Measurements from ENCODE around the gene DNAJC15. TPM values are rescaled to one million over a fixed set of nuclear protein-coding genes. Genes with fewer than 3 reads are reported as not detected.

DNAJC15 gene
- polyA plus RNA-seq, 3 donors = 8.3 to 31.1 (median 22.0) TPM

DNA sequence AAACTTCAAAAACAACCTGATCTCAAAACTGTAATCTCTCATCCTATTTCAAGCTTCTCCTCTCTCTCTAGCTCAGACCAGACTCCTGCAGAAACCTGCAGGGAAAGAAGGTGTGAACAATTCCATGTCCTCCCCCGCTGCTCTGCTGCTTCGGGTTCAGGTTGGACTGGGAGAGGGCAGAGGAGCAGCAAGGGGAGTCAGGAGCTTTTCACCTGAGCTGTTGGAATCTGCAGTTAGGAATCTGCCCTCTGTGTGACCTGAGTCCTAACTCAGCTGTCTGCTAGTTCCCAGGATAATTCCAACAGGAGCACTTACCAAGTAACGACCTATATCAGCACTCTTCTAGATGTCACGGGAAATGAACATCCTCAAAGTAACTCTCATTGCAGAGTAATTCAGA, 118.3 kb downstream of the DNAJC15 start:
- DNase-seq = no peak
- TF ChIP-seq, protein P1, sequence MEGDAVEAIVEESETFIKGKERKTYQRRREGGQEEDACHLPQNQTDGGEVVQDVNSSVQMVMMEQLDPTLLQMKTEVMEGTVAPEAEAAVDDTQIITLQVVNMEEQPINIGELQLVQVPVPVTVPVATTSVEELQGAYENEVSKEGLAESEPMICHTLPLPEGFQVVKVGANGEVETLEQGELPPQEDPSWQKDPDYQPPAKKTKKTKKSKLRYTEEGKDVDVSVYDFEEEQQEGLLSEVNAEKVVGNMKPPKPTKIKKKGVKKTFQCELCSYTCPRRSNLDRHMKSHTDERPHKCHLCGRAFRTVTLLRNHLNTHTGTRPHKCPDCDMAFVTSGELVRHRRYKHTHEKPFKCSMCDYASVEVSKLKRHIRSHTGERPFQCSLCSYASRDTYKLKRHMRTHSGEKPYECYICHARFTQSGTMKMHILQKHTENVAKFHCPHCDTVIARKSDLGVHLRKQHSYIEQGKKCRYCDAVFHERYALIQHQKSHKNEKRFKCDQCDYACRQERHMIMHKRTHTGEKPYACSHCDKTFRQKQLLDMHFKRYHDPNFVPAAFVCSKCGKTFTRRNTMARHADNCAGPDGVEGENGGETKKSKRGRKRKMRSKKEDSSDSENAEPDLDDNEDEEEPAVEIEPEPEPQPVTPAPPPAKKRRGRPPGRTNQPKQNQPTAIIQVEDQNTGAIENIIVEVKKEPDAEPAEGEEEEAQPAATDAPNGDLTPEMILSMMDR (IDR thresholded peaks at IDR 0.05) = no peak
- no peaks in the 10 kb centered on the region for H3K9me3 ChIP-seq (replicated peaks in 1 of 2; ENCODE audit: control insufficient read depth in 1 of 2, insufficient read depth in 1 of 2, low read length in 2 of 2)
- H2AFZ ChIP-seq (ENCODE audit: insufficient read depth, low read depth, low read length, poor library complexity, severe bottlenecking) = no peak overlapping the region
- H3K4me1 ChIP-seq (ENCODE audit: control insufficient read depth in 1 of 2, insufficient read depth in 2 of 2, low read length in 2 of 2) = no peaks in the 10 kb centered on the region
- no peak overlapping the region for H3K9ac ChIP-seq (ENCODE audit: insufficient read depth, low read length, poor library complexity, severe bottlenecking)
- no peaks in the 10 kb centered on the region for H4K20me1 ChIP-seq (ENCODE audit: insufficient read depth, low read length)
- no peak overlapping the region for H3K27ac ChIP-seq (ENCODE audit: low read depth in 1 of 2, low read length in 2 of 2)
- H3K36me3 Mint-ChIP-seq = no peaks in the 10 kb centered on the region
- intact Hi-C loops (cut with micrococcal nuclease) = no loop called here
- H3K9me3 Mint-ChIP-seq = peaks cover 0 to 2% (median 0%) of the 10 kb centered on the region in 7 donors
- no peak overlapping the region for H3K27ac Mint-ChIP-seq
- no peak overlapping the region for H3K4me2 ChIP-seq (replicated peaks; ENCODE audit: extremely low read depth, low read length, poor library complexity, severe bottlenecking)
- peaks cover 6 to 8% (median 6%) of the 10 kb centered on the region in 3 donors for H3K27me3 Mint-ChIP-seq (ENCODE audit: low read depth in 3 of 3)
- H3K4me3 Mint-ChIP-seq = no peak overlapping the region
- no peak overlapping the region for H3K4me3 ChIP-seq (replicated peaks in 1 of 3; ENCODE audit: low read depth in 2 of 3, low read length in 3 of 3)
- H3K79me2 ChIP-seq (ENCODE audit: insufficient read depth, low read length) = no peaks in the 10 kb centered on the region
- no peaks in the 10 kb centered on the region for H3K4me1 Mint-ChIP-seq
- no peaks in the 10 kb centered on the region for H3K36me3 ChIP-seq (replicated peaks in 1 of 2; ENCODE audit: control insufficient read depth in 1 of 2, insufficient read depth in 2 of 2, low read length in 2 of 2)
- no peaks in the 10 kb centered on the region for H3K27me3 ChIP-seq (ENCODE audit: control insufficient read depth in 2 of 2, insufficient read depth in 2 of 2, low read length in 2 of 2)
- WGBS (ENCODE audit: insufficient coverage) = 94% methylated on average over 3 of the region's 4 CpGs

DNA sequence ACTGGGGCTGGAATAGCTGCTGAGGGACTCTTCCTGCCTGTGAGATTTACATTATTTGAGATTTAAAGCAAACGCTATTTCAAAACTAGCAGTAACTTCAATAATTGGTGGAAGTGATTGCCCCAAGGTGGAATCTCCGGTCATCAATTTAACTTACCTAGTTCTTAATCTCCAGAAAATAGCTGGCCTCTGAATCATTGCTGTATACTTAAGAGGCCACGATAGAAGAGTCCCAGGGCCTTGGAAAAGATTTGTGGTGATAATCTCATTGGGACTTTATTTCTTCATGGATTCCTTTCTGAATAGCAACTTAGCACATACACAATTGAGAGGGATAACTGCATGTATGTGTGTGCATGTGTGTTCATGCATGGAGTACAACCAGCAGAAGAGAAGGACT, 120.2 kb downstream of the DNAJC15 start:
- Histone ChIP-seq H3K79me2 (ENCODE audit: insufficient read depth, low read length) (no peaks in the 10 kb centered on the region), H3K27me3 (ENCODE audit: control insufficient read depth in 2 of 2, insufficient read depth in 2 of 2, low read length in 2 of 2) (no peaks in the 10 kb centered on the region), H3K4me1 (ENCODE audit: control insufficient read depth in 1 of 2, insufficient read depth in 2 of 2, low read length in 2 of 2) (no peaks in the 10 kb centered on the region), H3K4me3 (replicated peaks in 1 of 3; ENCODE audit: low read depth in 2 of 3, low read length in 3 of 3) (no peak overlapping the region), H3K9ac (ENCODE audit: insufficient read depth, low read length, poor library complexity, severe bottlenecking) (no peak overlapping the region), H3K4me2 (replicated peaks; ENCODE audit: extremely low read depth, low read length, poor library complexity, severe bottlenecking) (no peak overlapping the region), H3K9me3 (replicated peaks in 1 of 2; ENCODE audit: control insufficient read depth in 1 of 2, insufficient read depth in 1 of 2, low read length in 2 of 2) (no peaks in the 10 kb centered on the region), H2AFZ (ENCODE audit: insufficient read depth, low read depth, low read length, poor library complexity, severe bottlenecking) (no peak overlapping the region), H3K36me3 (replicated peaks in 1 of 2; ENCODE audit: control insufficient read depth in 1 of 2, insufficient read depth in 2 of 2, low read length in 2 of 2) (no peaks in the 10 kb centered on the region), H4K20me1 (ENCODE audit: insufficient read depth, low read length) (no peaks in the 10 kb centered on the region), H3K27ac (ENCODE audit: low read depth in 1 of 2, low read length in 2 of 2) (no peak overlapping the region)
- H3K27me3 Mint-ChIP-seq (ENCODE audit: low read depth in 3 of 3) = peaks cover 6 to 11% (median 6%) of the 10 kb centered on the region in 3 donors
- no CpG with 5 or more reads among the region's 3 CpGs for WGBS (ENCODE audit: insufficient coverage)
- TF ChIP-seq, protein P1 (IDR thresholded peaks at IDR 0.05) = no peak
- no peaks in the 10 kb centered on the region for H3K36me3 Mint-ChIP-seq
- H3K27ac Mint-ChIP-seq = no peak overlapping the region
- peaks cover 0 to 2% (median 0%) of the 10 kb centered on the region in 7 donors for H3K9me3 Mint-ChIP-seq
- intact Hi-C loops (cut with micrococcal nuclease) = no loop called here
- no peak overlapping the region for H3K4me3 Mint-ChIP-seq
- no peak for DNase-seq
- no peaks in the 10 kb centered on the region for H3K4me1 Mint-ChIP-seq
